PC-3 (cell line): Measurements from ENCODE around the gene AP3S1.

Experiments used
- CTCF ChIP-seq: fragments of 300-600 bp; sonication (generic); conservative IDR thresholded peaks from 2 replicates; pipeline ENCODE4 v1.5.1; 2017; ENCODE audit warnings: antibody characterized with exemption, low read depth, mild to moderate bottlenecking, low read length
- EZH2 ChIP-seq: fragments of 300-600 bp; sonication (generic); IDR thresholded peaks from one replicate; pipeline ENCODE4 v1.6.1; 2017; ENCODE audit warnings: antibody characterized with exemption, mild to moderate bottlenecking, low read length; ENCODE audit not compliant: unreplicated experiment
- EZH2phosphoT487 ChIP-seq: fragments of 300-600 bp; sonication (generic); IDR thresholded peaks from 2 replicates; pipeline ENCODE4 v1.6.1; 2018; ENCODE audit warnings: mild to moderate bottlenecking, antibody characterized with exemption, low read length, borderline replicate concordance

- TF ChIP-seq CTCF (no peak), EZH2 (no peak), EZH2phosphoT487 (no peak)
Observed at GRCh38 chr5:115816226-115817081, 25.3 kb upstream of the AP3S1 start, which contains the start of gene CDO1.
